ENCODE data around the gene UTS2R.

UTS2R gene

GRCh38 chr17:82384051-82384729 is 12.6 kb downstream of the UTS2R start:
- H3K36me3 ChIP-seq (ENCODE audit: insufficient read depth, low read length) = no peaks in the 10 kb centered on the region
- no peak overlapping the region for H3K9ac ChIP-seq (ENCODE audit: low read depth, low read length)
- peaks cover 13% of the 10 kb centered on the region; the same call in 1 of the 2 replicates for H3K4me1 ChIP-seq (ENCODE audit: insufficient read depth, low read length)
- H3K9me3 ChIP-seq (ENCODE audit: control insufficient read depth, insufficient read depth, low read length) = no peaks in the 10 kb centered on the region

GRCh38 chr17:82384730-82385481 is 13.3 kb downstream of the UTS2R start:
- no peaks in the 10 kb centered on the region for H3K9me3 ChIP-seq (ENCODE audit: control insufficient read depth, insufficient read depth, low read length)
- no peak overlapping the region for H3K9ac ChIP-seq (ENCODE audit: low read depth, low read length)
- peaks cover 13% of the 10 kb centered on the region; the same call in 1 of the 2 replicates for H3K4me1 ChIP-seq (ENCODE audit: insufficient read depth, low read length)
- H3K36me3 ChIP-seq (ENCODE audit: insufficient read depth, low read length) = no peaks in the 10 kb centered on the region

GRCh38 chr17:82385559-82386254 is 14.1 kb downstream of the UTS2R start:
- Histone ChIP-seq H3K9ac (ENCODE audit: low read depth, low read length) (no peak overlapping the region), H3K36me3 (ENCODE audit: insufficient read depth, low read length) (no peaks in the 10 kb centered on the region), H3K9me3 (ENCODE audit: control insufficient read depth, insufficient read depth, low read length) (no peaks in the 10 kb centered on the region), H3K4me1 (ENCODE audit: insufficient read depth, low read length) (peaks cover 13% of the 10 kb centered on the region; the same call in 1 of the 2 replicates)

GRCh38 chr17:82386255-82386831 is 14.8 kb downstream of the UTS2R start:
- H3K9me3 ChIP-seq (ENCODE audit: control insufficient read depth, insufficient read depth, low read length) = no peaks in the 10 kb centered on the region
- H3K9ac ChIP-seq (ENCODE audit: low read depth, low read length) = no peak overlapping the region
- H3K4me1 ChIP-seq (ENCODE audit: insufficient read depth, low read length) = peaks cover 13% of the 10 kb centered on the region; the same call in 1 of the 2 replicates
- no peaks in the 10 kb centered on the region for H3K36me3 ChIP-seq (ENCODE audit: insufficient read depth, low read length)

GRCh38 chr17:82386881-82387704 is 15.5 kb downstream of the UTS2R start:
- Histone ChIP-seq H3K4me1 (ENCODE audit: insufficient read depth, low read length) (peaks cover 13% of the 10 kb centered on the region; the same call in 1 of the 2 replicates), H3K9me3 (ENCODE audit: control insufficient read depth, insufficient read depth, low read length) (no peaks in the 10 kb centered on the region), H3K9ac (ENCODE audit: low read depth, low read length) (no peak overlapping the region), H3K36me3 (ENCODE audit: insufficient read depth, low read length) (no peaks in the 10 kb centered on the region)

GRCh38 chr17:82387705-82388106 is 16.1 kb downstream of the UTS2R start:
- peaks cover 13% of the 10 kb centered on the region; the same call in 1 of the 2 replicates for H3K4me1 ChIP-seq (ENCODE audit: insufficient read depth, low read length)
- no peaks in the 10 kb centered on the region for H3K36me3 ChIP-seq (ENCODE audit: insufficient read depth, low read length)
- H3K9me3 ChIP-seq (ENCODE audit: control insufficient read depth, insufficient read depth, low read length) = no peaks in the 10 kb centered on the region
- no peak overlapping the region for H3K9ac ChIP-seq (ENCODE audit: low read depth, low read length)

- Histone ChIP-seq H3K9me3 (ENCODE audit: control insufficient read depth, insufficient read depth, low read length) (no peaks in the 10 kb centered on the region), H3K4me1 (ENCODE audit: insufficient read depth, low read length) (peaks cover 13% of the 10 kb centered on the region; the same call in 1 of the 2 replicates), H3K36me3 (ENCODE audit: insufficient read depth, low read length) (no peaks in the 10 kb centered on the region), H3K9ac (ENCODE audit: low read depth, low read length) (no peak overlapping the region)
These were observed 16.8 kb downstream of the UTS2R start for GRCh38 chr17:82388223-82388921.

- no peaks in the 10 kb centered on the region for H3K36me3 ChIP-seq (ENCODE audit: insufficient read depth, low read length)
- peaks cover 10% of the 10 kb centered on the region; the same call in 1 of the 2 replicates for H3K4me1 ChIP-seq (ENCODE audit: insufficient read depth, low read length)
- no peak overlapping the region for H3K9ac ChIP-seq (ENCODE audit: low read depth, low read length)
- no peaks in the 10 kb centered on the region for H3K9me3 ChIP-seq (ENCODE audit: control insufficient read depth, insufficient read depth, low read length)
These were observed 17.3 kb downstream of the UTS2R start for GRCh38 chr17:82388922-82389283.

GRCh38 chr17:82389379-82389778 is 17.8 kb downstream of the UTS2R start:
- no peaks in the 10 kb centered on the region for H3K9me3 ChIP-seq (ENCODE audit: control insufficient read depth, insufficient read depth, low read length)
- no peaks in the 10 kb centered on the region for H3K36me3 ChIP-seq (ENCODE audit: insufficient read depth, low read length)
- H3K4me1 ChIP-seq (ENCODE audit: insufficient read depth, low read length) = peaks cover 10% of the 10 kb centered on the region; the same call in 1 of the 2 replicates
- H3K9ac ChIP-seq (ENCODE audit: low read depth, low read length) = no peak overlapping the region

GRCh38 chr17:82390015-82390859 is 18.7 kb downstream of the UTS2R start:
- no peaks in the 10 kb centered on the region for H3K9me3 ChIP-seq (ENCODE audit: control insufficient read depth, insufficient read depth, low read length)
- H3K36me3 ChIP-seq (ENCODE audit: insufficient read depth, low read length) = no peaks in the 10 kb centered on the region
- H3K4me1 ChIP-seq (ENCODE audit: insufficient read depth, low read length) = peaks cover 4% of the 10 kb centered on the region; the same call in 1 of the 2 replicates
- no peak overlapping the region for H3K9ac ChIP-seq (ENCODE audit: low read depth, low read length)

GRCh38 chr17:82390860-82391435 is 19.4 kb downstream of the UTS2R start:
- H3K9ac ChIP-seq (ENCODE audit: low read depth, low read length) = no peak overlapping the region
- no peaks in the 10 kb centered on the region for H3K36me3 ChIP-seq (ENCODE audit: insufficient read depth, low read length)
- H3K4me1 ChIP-seq (ENCODE audit: insufficient read depth, low read length) = no peaks in the 10 kb centered on the region; the same call in 1 of the 2 replicates

GRCh38 chr17:82391496-82392066 is 20.0 kb downstream of the UTS2R start:
- H3K9me3 ChIP-seq (ENCODE audit: control insufficient read depth, insufficient read depth, low read length) = no peaks in the 10 kb centered on the region
- H3K36me3 ChIP-seq (ENCODE audit: insufficient read depth, low read length) = no peaks in the 10 kb centered on the region
- no peaks in the 10 kb centered on the region for H3K4me1 ChIP-seq (ENCODE audit: insufficient read depth, low read length)
- no peak overlapping the region for H3K9ac ChIP-seq (ENCODE audit: low read depth, low read length)

More at GRCh38 chr17:82390860-82391435, 19.4 kb downstream of the UTS2R start:
- no peaks in the 10 kb centered on the region for H3K9me3 ChIP-seq (ENCODE audit: control insufficient read depth, insufficient read depth, low read length)
